ENCODE measurements around the gene RASGRF1. TPM values are rescaled to one million over a fixed set of nuclear protein-coding genes. Genes with fewer than 3 reads are reported as not detected.
A peak's percentile ranks its signal among the peaks of the same experiment; 100 is the strongest.

Gene RASGRF1
- polyA plus RNA-seq (2013, experiment 1 of 2) = 1.9 TPM
- 1.8 TPM for polyA plus RNA-seq (2013, experiment 2 of 2)

- Histone ChIP-seq H3K4me3 (ENCODE audit: insufficient read depth in 1 of 2, low read depth in 1 of 2, low read length in 2 of 2) (peak within 1 kb of the TSS in 1 of 2 experiments; percentile 28), H3K14ac (ENCODE audit: low read length in 2 of 2) (no peak within 1 kb of the TSS), H4K8ac (ENCODE audit: low read length) (no peak within 1 kb of the TSS), H3K9me3 (ENCODE audit: control insufficient read depth, low read length) (no peaks in the 10 kb centered on the region), H2BK5ac (ENCODE audit: low read depth, low read length, poor library complexity, severe bottlenecking) (no peak within 1 kb of the TSS), H2BK12ac (ENCODE audit: low read length in 2 of 2) (no peak within 1 kb of the TSS), H3K27ac (ENCODE audit: low read length, poor library complexity, severe bottlenecking) (no peak within 1 kb of the TSS), H3K36me3 (ENCODE audit: control insufficient read depth in 1 of 2, insufficient read depth in 2 of 2, low read depth in 1 of 2, low read length in 2 of 2) (no peaks in the 10 kb centered on the region), H2AK5ac (ENCODE audit: low read length, severe bottlenecking) (no peak within 1 kb of the TSS), H3K4ac (ENCODE audit: low read depth in 1 of 2, low read length in 2 of 2) (no peak within 1 kb of the TSS), H3K27me3 (ENCODE audit: control insufficient read depth in 1 of 2, insufficient read depth in 1 of 2, low read length in 2 of 2) (peaks cover 97% of the 10 kb centered on the region in 2 experiments), H3K4me1 (ENCODE audit: control insufficient read depth, insufficient read depth, low read depth, low read length) (peaks cover 24% of the 10 kb centered on the region), H3K18ac (ENCODE audit: low read depth in 1 of 2, low read length in 2 of 2) (no peak within 1 kb of the TSS), H4K91ac (ENCODE audit: low read length) (no peak within 1 kb of the TSS), H3K23ac (ENCODE audit: low read length in 2 of 2) (peak within 1 kb of the TSS in 1 of 2 experiments; percentile 30), H3K4me2 (ENCODE audit: low read length, poor library complexity, severe bottlenecking) (peak within 1 kb of the TSS; percentile 60), H2AFZ (ENCODE audit: low read depth, low read length) (no peak within 1 kb of the TSS), H3K9ac (ENCODE audit: low read length) (no peak within 1 kb of the TSS), H2BK120ac (ENCODE audit: low read depth, low read length) (no peak within 1 kb of the TSS), H2BK15ac (ENCODE audit: low read depth, poor library complexity, severe bottlenecking) (no peak within 1 kb of the TSS), H3K79me1 (replicated peaks; ENCODE audit: low read length, poor library complexity, severe bottlenecking) (no peaks in the 10 kb centered on the region)
- DNase-seq = peak; percentile 19
- 3% methylated on average over 59 of the region's 61 CpGs for WGBS
Measured at GRCh38 chr15:79090487-79091203, at the start of gene RASGRF1. Gene RASGRF1 (minus strand): TSS chr15:79090780. CDS start chr15:79090498, 282 bp downstream.

GRCh38 chr15:79136434-79137046 is 46.0 kb upstream of the RASGRF1 start:
- no peak overlapping the region for H3K4ac ChIP-seq (ENCODE audit: low read depth in 1 of 2, low read length in 2 of 2)
- H2BK12ac ChIP-seq (ENCODE audit: low read length in 2 of 2) = no peak overlapping the region
- no peak overlapping the region for H4K91ac ChIP-seq (ENCODE audit: low read length)
- no peaks in the 10 kb centered on the region for H3K9me3 ChIP-seq (ENCODE audit: control insufficient read depth, low read length)
- H3K9ac ChIP-seq (ENCODE audit: low read length) = no peak overlapping the region
- peaks cover 9 to 33% of the 10 kb centered on the region in 2 experiments for H3K27me3 ChIP-seq (ENCODE audit: control insufficient read depth in 1 of 2, insufficient read depth in 1 of 2, low read length in 2 of 2)
- no peaks in the 10 kb centered on the region for H3K4me1 ChIP-seq (ENCODE audit: control insufficient read depth, insufficient read depth, low read depth, low read length)
- no peak overlapping the region for H3K4me3 ChIP-seq (ENCODE audit: insufficient read depth in 1 of 2, low read depth in 1 of 2, low read length in 2 of 2)
- no peak for DNase-seq
- no peak overlapping the region for H3K4me2 ChIP-seq (ENCODE audit: low read length, poor library complexity, severe bottlenecking)
- no peak overlapping the region for H3K14ac ChIP-seq (ENCODE audit: low read length in 2 of 2)
- no peak overlapping the region for H3K18ac ChIP-seq (ENCODE audit: low read depth in 1 of 2, low read length in 2 of 2)
- no peak overlapping the region for H3K27ac ChIP-seq (ENCODE audit: low read length, poor library complexity, severe bottlenecking)
- no peak overlapping the region for H4K8ac ChIP-seq (ENCODE audit: low read length)
- H3K79me1 ChIP-seq (replicated peaks; ENCODE audit: low read length, poor library complexity, severe bottlenecking) = no peaks in the 10 kb centered on the region
- no peak overlapping the region for H2BK15ac ChIP-seq (ENCODE audit: low read depth, poor library complexity, severe bottlenecking)
- WGBS = 47% methylated on average over 3 of the region's 3 CpGs
- H2BK5ac ChIP-seq (ENCODE audit: low read depth, low read length, poor library complexity, severe bottlenecking) = no peak overlapping the region
- no peak overlapping the region for H2BK120ac ChIP-seq (ENCODE audit: low read depth, low read length)
- no peak overlapping the region for H2AFZ ChIP-seq (ENCODE audit: low read depth, low read length)
- no peaks in the 10 kb centered on the region for H3K36me3 ChIP-seq (ENCODE audit: control insufficient read depth in 1 of 2, insufficient read depth in 2 of 2, low read depth in 1 of 2, low read length in 2 of 2)
- no peak overlapping the region for H2AK5ac ChIP-seq (ENCODE audit: low read length, severe bottlenecking)
- H3K23ac ChIP-seq (ENCODE audit: low read length in 2 of 2) = no peak overlapping the region

- Histone ChIP-seq H3K14ac (ENCODE audit: low read length in 2 of 2) (no peak overlapping the region), H2BK120ac (ENCODE audit: low read depth, low read length) (no peak overlapping the region), H3K79me1 (replicated peaks; ENCODE audit: low read length, poor library complexity, severe bottlenecking) (no peaks in the 10 kb centered on the region), H3K4me3 (ENCODE audit: insufficient read depth in 1 of 2, low read depth in 1 of 2, low read length in 2 of 2) (no peak overlapping the region), H3K9ac (ENCODE audit: low read length) (no peak overlapping the region), H3K9me3 (ENCODE audit: control insufficient read depth, low read length) (no peaks in the 10 kb centered on the region), H3K4me1 (ENCODE audit: control insufficient read depth, insufficient read depth, low read depth, low read length) (no peaks in the 10 kb centered on the region), H2AFZ (ENCODE audit: low read depth, low read length) (no peak overlapping the region), H3K4ac (ENCODE audit: low read depth in 1 of 2, low read length in 2 of 2) (no peak overlapping the region), H3K4me2 (ENCODE audit: low read length, poor library complexity, severe bottlenecking) (no peak overlapping the region), H3K27me3 (ENCODE audit: control insufficient read depth in 1 of 2, insufficient read depth in 1 of 2, low read length in 2 of 2) (peaks cover 14 to 26% of the 10 kb centered on the region in 2 experiments), H3K18ac (ENCODE audit: low read depth in 1 of 2, low read length in 2 of 2) (no peak overlapping the region), H2BK5ac (ENCODE audit: low read depth, low read length, poor library complexity, severe bottlenecking) (no peak overlapping the region), H2BK12ac (ENCODE audit: low read length in 2 of 2) (no peak overlapping the region), H4K91ac (ENCODE audit: low read length) (no peak overlapping the region), H3K27ac (ENCODE audit: low read length, poor library complexity, severe bottlenecking) (no peak overlapping the region), H2BK15ac (ENCODE audit: low read depth, poor library complexity, severe bottlenecking) (no peak overlapping the region), H4K8ac (ENCODE audit: low read length) (no peak overlapping the region), H2AK5ac (ENCODE audit: low read length, severe bottlenecking) (no peak overlapping the region), H3K23ac (ENCODE audit: low read length in 2 of 2) (no peak overlapping the region), H3K36me3 (ENCODE audit: control insufficient read depth in 1 of 2, insufficient read depth in 2 of 2, low read depth in 1 of 2, low read length in 2 of 2) (no peaks in the 10 kb centered on the region)
- WGBS = 74% methylated on average over 2 of the region's 2 CpGs
- DNase-seq = no peak
Measured at GRCh38 chr15:79133309-79133708, 42.7 kb upstream of the RASGRF1 start.

- H3K36me3 ChIP-seq (ENCODE audit: control insufficient read depth in 1 of 2, insufficient read depth in 2 of 2, low read depth in 1 of 2, low read length in 2 of 2) = no peaks in the 10 kb centered on the region
- no peak overlapping the region for H3K4me2 ChIP-seq (ENCODE audit: low read length, poor library complexity, severe bottlenecking)
- H3K23ac ChIP-seq (ENCODE audit: low read length in 2 of 2) = no peak overlapping the region
- no peak overlapping the region for H4K8ac ChIP-seq (ENCODE audit: low read length)
- no peak overlapping the region for H2BK12ac ChIP-seq (ENCODE audit: low read length in 2 of 2)
- no peak overlapping the region for H3K4ac ChIP-seq (ENCODE audit: low read depth in 1 of 2, low read length in 2 of 2)
- no peaks in the 10 kb centered on the region for H3K9me3 ChIP-seq (ENCODE audit: control insufficient read depth, low read length)
- H3K27me3 ChIP-seq (ENCODE audit: control insufficient read depth in 1 of 2, insufficient read depth in 1 of 2, low read length in 2 of 2) = peaks cover 14 to 26% of the 10 kb centered on the region in 2 experiments
- H2BK120ac ChIP-seq (ENCODE audit: low read depth, low read length) = no peak overlapping the region
- H3K9ac ChIP-seq (ENCODE audit: low read length) = no peak overlapping the region
- WGBS = 62% methylated on average over 1 of the region's 1 CpG
- H3K4me3 ChIP-seq (ENCODE audit: insufficient read depth in 1 of 2, low read depth in 1 of 2, low read length in 2 of 2) = no peak overlapping the region
- H2BK5ac ChIP-seq (ENCODE audit: low read depth, low read length, poor library complexity, severe bottlenecking) = no peak overlapping the region
- no peak overlapping the region for H2BK15ac ChIP-seq (ENCODE audit: low read depth, poor library complexity, severe bottlenecking)
- H3K18ac ChIP-seq (ENCODE audit: low read depth in 1 of 2, low read length in 2 of 2) = no peak overlapping the region
- H4K91ac ChIP-seq (ENCODE audit: low read length) = no peak overlapping the region
- H3K4me1 ChIP-seq (ENCODE audit: control insufficient read depth, insufficient read depth, low read depth, low read length) = no peaks in the 10 kb centered on the region
- H3K14ac ChIP-seq (ENCODE audit: low read length in 2 of 2) = no peak overlapping the region
- no peak overlapping the region for H3K27ac ChIP-seq (ENCODE audit: low read length, poor library complexity, severe bottlenecking)
- H2AK5ac ChIP-seq (ENCODE audit: low read length, severe bottlenecking) = no peak overlapping the region
- no peak overlapping the region for H2AFZ ChIP-seq (ENCODE audit: low read depth, low read length)
- DNase-seq = no peak
- no peaks in the 10 kb centered on the region for H3K79me1 ChIP-seq (replicated peaks; ENCODE audit: low read length, poor library complexity, severe bottlenecking)
Measured at GRCh38 chr15:79132770-79133169, 42.2 kb upstream of the RASGRF1 start.
